GM12891 (cell line): ENCODE measurements around the gene MEGF8.

Source experiments
- DNase-seq: peaks from one replicate; pipeline ENCODE4 v3.0.0; 2011; ENCODE audit warnings: low spot score; ENCODE audit not compliant: insufficient read length
- FAIRE-seq: peaks from 2 replicates; lab custom pipeline; 2011; peaks lifted over from hg19 to GRCh38; lab: Jason Lieb, UNC
- PAX5 ChIP-seq: IDR thresholded peaks from 2 replicates; pipeline ENCODE4 v1.6.1; 2011; ENCODE audit warnings: low read length, moderate library complexity, mild to moderate bottlenecking; ENCODE audit not compliant: insufficient read depth, severe bottlenecking
- POLR2A ChIP-seq: IDR thresholded peaks from 2 replicates; pipeline ENCODE4 v1.6.1; 2011; ENCODE audit warnings: low read depth, low read length, control low read depth
- POLR2AphosphoS5 ChIP-seq: IDR thresholded peaks from 2 replicates; pipeline ENCODE4 v1.6.1; 2011; ENCODE audit warnings: low read depth, low read length, control low read depth
- POU2F2 ChIP-seq: IDR thresholded peaks from 2 replicates; pipeline ENCODE4 v1.6.1; 2011; ENCODE audit warnings: low read depth, mild to moderate bottlenecking, control low read depth, low read length, moderate library complexity
- SPI1 ChIP-seq: IDR thresholded peaks from 2 replicates; pipeline ENCODE4 v1.6.1; 2011; ENCODE audit warnings: low read depth, low read length, control low read depth
- TAF1 ChIP-seq: IDR thresholded peaks from 2 replicates; pipeline ENCODE4 v1.6.1; 2011; ENCODE audit warnings: low read depth, low read length, control low read depth

The MEGF8 gene

DNA sequence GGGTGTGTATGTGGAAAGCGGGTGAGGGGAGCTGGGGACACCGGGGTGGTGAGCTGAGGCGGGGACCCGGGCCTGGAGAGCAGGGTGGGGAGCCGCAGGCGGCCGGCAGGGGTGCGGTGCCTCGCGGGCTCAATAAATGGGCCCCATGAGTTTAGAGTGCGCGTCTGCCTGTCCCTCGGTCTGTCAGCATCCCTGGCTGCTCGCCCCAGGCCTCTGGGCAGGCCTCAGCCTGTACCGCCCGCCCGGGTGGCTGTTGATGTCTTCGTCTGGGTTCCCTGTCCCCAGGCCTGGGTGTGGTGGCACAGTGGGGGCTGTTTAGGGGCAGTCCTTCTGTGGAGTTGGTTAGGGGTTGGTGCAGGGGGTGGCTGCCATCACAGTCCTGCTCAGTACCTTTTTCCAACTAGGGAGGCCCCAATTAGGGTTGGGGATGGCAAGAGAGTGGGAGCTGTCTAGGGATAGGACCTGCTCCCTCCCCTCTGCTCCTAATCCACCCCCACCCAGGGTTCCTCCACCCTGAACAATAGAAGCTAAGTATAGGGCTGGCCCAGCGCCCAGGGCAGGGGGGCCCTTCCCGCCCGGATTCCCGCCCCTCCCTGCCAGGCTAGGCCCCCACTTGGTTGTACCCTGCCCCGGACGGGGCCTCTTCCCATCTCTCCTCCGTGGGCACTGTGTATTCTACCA lies 44.1 kb upstream of the MEGF8 start:
- no peak for TF ChIP-seq POU2F2
- TF ChIP-seq POLR2A = no peak
- no peak for TF ChIP-seq SPI1
- no peak for TF ChIP-seq PAX5
- no peak for TF ChIP-seq TAF1
- no peak for TF ChIP-seq POLR2AphosphoS5
- FAIRE-seq (peak; percentile 9), DNase-seq (no peak)

DNA sequence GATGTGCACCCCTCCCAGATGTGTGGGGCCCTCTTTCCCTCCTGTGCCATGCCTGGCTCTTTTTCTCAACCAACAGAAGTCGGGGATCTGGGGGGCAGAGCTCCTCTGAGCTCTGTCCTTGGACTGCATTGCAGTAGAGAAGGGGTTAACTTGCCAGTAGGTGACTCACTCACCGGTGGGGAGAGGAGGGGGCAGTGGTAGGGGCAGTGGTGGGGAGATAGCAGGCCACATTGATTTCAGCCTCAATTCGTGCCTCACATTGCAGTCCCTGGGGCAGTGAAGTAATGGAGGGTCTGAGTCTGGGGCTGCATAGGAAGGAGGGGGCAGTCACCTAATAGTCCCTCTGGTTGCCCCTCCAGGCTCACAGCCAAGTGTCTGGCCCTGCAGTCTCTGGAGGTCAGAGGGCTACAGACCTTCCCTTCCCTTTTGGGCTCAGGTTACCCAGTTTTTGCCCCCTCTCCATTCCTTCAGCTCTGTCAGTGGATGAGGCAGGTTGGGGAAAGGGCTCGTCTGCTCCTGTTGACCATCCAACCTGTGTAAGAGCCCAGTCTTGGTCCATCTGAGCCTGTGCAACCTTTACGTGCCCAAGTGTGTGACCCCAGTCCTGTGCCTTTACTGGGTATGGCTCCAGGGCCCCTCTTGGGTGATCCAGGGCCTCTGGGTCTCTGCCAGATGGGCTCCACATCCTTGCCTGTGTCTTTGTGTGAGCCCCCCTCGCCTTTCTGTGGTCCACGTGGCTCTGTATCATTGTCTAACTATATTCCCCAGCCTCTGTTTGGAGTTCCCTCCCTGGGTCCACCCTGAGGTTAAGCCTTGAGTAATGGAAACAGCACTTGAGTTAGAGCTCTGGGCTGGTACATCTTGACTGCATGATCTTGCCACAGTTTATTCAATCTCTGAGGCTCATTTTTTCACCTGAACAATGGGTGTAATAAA lies 43.3 kb upstream of the MEGF8 start:
- no peak for DNase-seq
- FAIRE-seq = no peak
- TF ChIP-seq POU2F2 = no peak
- no peak for TF ChIP-seq POLR2AphosphoS5
- no peak for TF ChIP-seq PAX5
- no peak for TF ChIP-seq TAF1
- TF ChIP-seq POLR2A = no peak
- no peak for TF ChIP-seq SPI1

DNA sequence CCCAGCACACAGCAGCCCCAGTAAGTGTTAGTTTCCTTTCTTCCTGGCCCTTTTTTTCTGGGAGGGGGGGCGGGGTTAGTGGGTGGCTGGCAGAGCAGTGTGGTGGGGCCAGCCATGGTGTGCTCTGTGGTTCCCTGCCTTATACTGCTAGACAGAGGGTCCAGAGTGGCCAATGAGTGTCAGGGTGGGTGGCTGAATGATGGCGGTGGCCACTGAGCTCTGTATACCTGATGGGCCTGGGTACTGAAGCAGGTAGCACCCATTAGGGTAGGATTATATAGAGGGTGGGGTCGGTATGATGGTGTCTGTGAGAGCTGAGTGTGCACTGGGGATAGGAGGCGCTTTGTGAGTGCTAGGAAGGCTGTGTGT lies 42.6 kb upstream of the MEGF8 start:
- no peak for DNase-seq
- TF ChIP-seq POLR2AphosphoS5 = no peak
- no peak for TF ChIP-seq TAF1
- no peak for TF ChIP-seq POU2F2
- TF ChIP-seq POLR2A = no peak
- TF ChIP-seq SPI1 = no peak
- no peak for TF ChIP-seq PAX5
- no peak for FAIRE-seq

DNA sequence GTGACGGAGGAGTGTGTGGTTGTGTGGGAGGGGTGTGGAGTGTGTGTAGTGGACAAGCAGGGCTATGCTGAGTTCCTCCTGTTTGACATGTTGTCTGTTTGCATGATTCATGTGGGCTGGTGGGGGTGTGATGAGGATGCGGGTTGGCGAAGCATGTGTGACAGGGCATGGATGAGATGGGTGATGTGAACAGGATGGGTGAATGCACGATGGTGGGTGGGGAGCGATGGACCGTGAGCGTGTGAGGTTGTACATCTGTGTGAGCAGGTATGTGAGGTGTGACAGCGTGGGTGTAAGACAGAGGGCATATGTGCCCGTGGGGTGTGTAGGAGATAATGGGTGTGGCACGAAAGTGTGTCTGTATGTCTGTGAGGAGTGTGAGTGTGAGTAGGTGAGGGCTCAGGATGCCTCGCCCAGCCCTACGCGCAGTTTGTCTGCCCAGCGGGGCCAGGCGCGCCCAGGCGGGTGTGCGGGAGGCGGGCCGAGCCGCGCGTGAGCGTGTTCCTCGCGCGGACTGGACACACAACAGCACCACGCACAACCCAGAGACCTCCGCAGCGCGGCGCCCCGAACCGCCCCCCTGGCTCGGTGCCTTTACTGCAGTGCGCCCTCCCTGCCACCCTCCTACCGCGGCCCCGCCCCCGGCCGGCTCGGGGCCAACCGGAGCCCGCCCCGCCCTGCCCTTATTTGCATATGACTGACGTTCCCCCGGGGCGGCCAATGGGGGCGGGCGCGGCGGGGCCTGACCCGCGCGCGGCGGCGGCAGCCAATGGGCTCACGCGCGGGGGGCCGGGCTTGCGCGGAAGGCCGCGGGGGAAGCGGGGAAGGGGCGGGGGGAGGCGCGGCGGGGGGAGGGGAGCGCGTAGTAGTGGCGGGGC lies 42.0 kb upstream of the MEGF8 start:
- DNase-seq = peak; percentile 91
- TF ChIP-seq SPI1 (no peak), POU2F2 (no peak), TAF1 (no peak), POLR2A (0 out of 2 replicates have a peak, but pooled peaks have one; percentile 8), PAX5 (no peak), POLR2AphosphoS5 (no peak)
- peak; percentile 98 for FAIRE-seq

GRCh38 chr19:42284066-42284501 lies 41.4 kb upstream of the MEGF8 start:
- FAIRE-seq (no peak), DNase-seq (peak; percentile 82)
- no peak for TF ChIP-seq SPI1
- 0 out of 2 replicates have a peak, but pooled peaks have one; percentile 8 for TF ChIP-seq POLR2A

- FAIRE-seq (peak; percentile 92), DNase-seq (no peak)
- TF ChIP-seq POU2F2 (no peak), POLR2A (no peak), PAX5 (no peak), TAF1 (no peak), SPI1 (no peak), POLR2AphosphoS5 (no peak)
Observed at GRCh38 chr19:42284591-42285341, 40.7 kb upstream of the MEGF8 start.

DNA sequence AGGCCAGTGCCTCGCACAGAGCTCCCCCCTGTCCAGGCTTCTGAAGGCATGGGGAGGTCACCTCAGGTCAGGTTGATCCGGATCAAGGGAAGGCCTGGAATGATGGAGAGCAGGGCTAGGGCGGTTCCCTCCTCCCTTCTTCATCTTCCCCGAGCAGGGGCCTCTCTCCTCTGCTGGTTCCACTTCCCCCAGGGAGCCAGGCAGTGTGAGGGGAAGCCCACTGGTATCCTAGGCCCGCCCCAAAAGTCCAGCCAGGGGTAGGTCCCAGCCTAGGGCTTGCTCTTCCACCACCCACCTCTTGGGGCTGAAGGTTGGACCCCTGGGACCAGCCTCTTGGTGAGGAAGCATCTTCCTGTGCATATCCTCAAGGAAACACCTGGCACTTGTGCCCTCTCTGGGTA lies 39.9 kb upstream of the MEGF8 start:
- FAIRE-seq (peak; percentile 40), DNase-seq (no peak)
- peak; percentile 72 for TF ChIP-seq SPI1
- TF ChIP-seq PAX5 = no peak
- no peak for TF ChIP-seq TAF1
- no peak for TF ChIP-seq POLR2AphosphoS5
- 0 out of 2 replicates have a peak, but pooled peaks have one; percentile 21 for TF ChIP-seq POLR2A
- no peak for TF ChIP-seq POU2F2

- no peak for TF ChIP-seq PAX5
- DNase-seq (no peak), FAIRE-seq (peak; percentile 9)
Observed at GRCh38 chr19:42285988-42286348, 39.5 kb upstream of the MEGF8 start.

GRCh38 chr19:42286349-42287016 lies 39.0 kb upstream of the MEGF8 start:
- peak; percentile 68 for DNase-seq
- FAIRE-seq = peak; percentile 55
- no peak for TF ChIP-seq POLR2AphosphoS5
- TF ChIP-seq PAX5 = peak; percentile 25
- no peak for TF ChIP-seq POLR2A
